GM19397 (cell line): ENCODE results near the gene PPM1F.

Source experiments
- ATAC-seq: cut with Tn5 transposase; IDR thresholded peaks from one replicate; pipeline ENCODE4 v1.9.1; 2021; ENCODE audit warnings: mild to moderate bottlenecking, moderate library complexity; ENCODE audit not compliant: unreplicated experiment

PPM1F gene

DNA sequence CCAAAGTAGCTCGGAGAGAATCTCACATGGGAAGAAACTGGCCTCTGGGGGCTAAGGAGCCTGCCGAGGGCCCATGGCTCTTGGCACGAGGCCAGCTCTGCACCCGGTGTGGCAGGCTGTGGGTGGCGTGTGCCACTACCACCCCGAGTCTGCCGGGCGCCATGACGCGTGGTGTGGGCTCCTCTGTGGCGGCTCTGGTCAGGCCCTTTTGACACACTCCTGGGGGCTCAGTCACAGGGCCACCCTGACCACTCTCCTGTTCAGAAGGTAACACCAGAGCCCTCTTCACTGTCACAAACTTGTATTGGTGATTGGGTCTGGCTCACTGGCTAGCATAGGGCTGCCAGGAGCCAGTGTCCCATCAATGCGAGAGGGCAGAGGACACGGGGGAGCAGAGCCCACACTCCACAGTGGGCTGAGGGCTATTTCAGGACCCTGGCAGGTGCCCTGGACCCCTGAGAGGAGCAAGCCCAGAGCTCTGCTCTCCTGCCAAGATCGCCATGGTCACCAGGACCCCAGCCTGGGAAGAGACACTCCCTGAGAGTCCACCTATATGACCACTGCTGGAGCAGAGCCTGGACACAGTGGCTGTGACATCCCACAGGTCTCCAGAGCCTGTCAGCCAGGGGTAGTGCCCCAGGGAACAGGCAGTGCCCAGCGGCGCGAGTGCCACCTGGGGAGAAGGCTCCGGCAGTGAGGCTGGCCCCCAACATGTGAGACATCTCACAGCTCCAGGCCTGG is 8.6 kb upstream of the PPM1F start:
- no peak for ATAC-seq

DNA sequence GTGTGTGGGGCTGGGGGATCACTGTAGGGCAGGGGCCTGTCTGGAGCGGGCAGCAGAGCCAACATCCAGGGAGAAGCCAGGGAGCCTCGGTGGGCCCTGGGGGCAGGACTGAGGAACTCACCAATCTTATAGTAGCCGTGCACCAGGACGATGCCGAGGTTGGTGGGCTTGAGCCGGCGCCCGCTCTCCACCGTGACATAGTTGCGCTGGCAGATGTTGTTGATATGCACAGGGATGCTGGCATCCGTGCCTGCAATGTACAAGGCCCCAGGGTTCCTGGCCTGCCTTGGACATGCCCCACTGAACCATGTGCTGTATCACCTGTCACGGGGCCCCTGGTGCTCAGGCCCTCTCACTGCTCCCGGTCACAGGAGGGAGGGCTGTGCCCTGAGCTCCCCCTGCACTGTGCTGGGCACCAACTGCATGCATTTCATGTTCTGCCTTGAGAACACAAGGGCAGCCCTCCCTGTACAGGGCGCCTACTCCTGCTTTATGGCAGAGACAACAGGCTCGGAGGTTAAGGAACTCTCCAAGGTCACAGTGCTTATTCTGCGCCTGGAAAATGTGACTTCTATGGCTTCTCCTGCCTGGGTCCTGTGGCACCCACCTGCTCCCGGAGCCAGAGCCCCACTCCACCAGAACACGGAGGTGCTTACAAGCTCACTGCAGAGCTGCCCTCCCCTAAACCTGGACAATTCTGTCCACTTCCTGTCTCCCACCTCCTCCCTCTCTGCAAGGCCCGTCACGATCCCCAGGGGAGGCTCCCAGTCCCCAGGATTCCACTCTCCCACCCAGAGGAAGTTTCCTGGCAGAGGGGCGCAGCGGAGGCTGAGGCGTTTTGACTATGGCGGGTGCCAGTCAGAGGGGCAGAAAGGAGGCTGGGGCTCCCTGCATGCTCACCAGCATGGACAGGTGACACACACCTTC is 7.8 kb upstream of the PPM1F start:
- ATAC-seq: no peak

DNA sequence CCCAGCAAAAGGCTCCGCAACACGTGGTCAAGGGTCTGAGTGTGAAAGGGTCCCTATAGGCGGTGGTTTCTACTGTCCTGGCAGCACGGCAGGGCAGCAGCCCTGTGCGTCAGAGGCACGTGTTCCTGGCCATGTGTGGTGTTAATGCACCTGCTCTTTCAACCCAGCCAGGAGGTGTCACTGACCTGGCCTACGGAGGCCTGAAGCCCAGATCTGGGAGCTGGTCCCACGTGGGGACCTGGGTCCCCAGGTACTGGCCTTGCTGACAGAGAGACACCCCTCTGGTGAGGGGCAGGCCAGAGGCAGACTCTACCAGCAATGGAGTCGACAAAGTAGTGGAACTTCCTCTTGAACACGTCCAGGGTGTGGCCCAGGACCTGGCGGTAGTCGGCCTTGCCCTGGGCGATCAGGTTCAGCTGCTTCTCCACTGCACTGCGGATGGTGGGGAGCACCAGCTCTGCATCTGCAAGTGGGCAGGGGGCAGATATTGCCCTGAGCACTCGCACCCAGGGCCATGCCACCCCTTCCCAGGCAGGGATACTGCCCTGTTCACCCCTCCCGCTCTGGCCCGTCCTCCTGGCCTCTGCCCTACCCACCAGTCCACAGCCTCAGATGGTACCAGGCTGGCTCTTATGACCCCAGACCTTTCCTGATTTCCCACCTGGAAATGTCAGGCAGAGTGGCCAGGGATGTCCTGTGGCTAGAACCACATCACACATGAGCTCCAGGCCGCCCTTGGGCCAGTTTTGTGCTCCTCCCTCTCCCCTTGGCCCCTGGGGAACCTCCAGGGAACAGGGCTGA is 6.8 kb upstream of the PPM1F start:
- ATAC-seq: no peak

DNA sequence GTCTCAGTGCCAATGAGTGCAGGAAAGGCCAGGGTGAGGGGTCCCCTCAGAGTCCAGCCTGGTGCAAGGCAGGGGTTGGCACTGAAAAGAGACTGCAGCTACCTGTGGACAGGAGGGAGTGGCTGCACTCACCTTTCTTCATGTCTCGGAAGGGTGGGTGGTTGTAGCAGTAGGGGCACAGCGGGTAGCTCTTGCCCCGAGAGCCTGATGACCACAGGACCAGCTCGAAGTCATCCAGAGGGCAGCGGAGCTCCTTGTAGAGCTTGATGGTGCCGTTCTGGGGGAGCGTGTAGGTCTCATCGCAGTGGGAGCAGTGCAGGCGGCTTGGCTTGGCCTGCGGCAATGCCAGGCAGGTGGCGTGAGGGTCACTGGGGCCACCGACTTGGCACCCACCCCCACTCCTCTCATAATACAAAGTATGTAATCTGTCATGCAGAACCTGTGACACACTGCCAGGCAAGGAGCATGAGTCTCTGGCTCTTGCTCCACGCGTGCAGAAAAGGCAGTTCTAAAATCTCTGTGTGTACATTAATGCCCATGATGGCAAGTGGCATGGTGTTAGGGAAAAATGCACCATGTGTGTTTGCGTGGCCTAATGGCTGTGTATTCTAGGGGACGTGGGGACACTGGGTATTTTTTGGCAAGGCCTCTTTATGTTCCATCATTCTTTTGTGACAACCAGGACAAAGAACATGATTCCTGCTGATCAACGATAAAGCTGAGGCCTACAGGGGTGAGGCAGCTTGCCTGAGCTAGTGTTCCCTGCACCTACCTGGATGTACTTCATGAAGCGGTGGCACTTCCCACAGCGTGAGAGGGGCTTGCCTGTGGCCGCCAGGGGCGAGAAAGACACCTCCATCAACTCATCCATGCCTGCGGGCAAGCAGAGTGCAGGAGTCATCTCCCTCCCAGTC is 6.0 kb upstream of the PPM1F start:
- ATAC-seq: no peak

DNA sequence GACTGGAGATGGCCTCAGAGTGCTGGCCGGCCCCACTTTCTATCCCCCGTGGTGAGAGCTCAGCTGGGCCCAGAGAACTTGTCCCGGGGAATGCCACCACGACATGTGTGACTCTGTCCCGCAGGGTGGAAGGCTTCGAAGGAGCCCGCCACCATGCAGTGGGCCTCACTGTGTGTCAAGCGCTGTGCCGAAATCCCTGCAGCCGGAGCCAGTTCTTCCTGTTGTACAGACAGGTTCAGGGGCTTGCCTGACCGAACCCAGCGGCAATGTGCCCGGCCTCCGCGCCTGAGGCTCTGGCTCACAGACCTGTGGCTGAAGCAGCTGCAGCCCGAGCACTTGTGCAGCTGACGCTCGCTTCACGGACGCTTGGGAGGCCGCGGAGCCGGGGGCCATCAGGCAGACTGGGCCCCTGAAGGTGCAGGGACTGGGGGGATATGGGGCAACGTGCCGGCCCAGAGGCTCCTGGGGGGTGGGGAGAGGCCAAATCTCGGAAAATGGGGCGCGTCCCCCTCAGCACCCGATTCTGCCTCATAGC is 650 bp downstream of the PPM1F start:
- ATAC-seq: no peak

DNA sequence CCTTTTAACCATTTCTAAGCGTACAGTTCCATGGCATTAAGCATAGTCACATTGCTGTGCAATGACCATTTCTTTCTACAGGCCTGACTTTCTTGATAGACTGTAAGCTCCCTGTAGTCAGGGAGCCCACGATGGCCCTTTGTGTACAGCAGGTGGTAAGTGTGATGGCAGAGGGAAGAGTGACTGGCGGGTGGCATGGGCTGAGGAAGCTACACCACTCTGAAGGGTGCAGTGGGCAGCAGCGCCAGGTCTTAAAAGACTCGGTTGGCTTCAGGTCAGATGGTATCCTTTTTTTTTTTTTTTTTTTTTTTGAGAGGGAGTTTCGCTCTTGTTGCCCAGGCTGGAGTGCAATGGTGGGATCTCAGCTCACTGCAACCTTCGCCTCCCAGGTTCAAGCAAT is 1.6 kb downstream of the PPM1F start:
- ATAC-seq: no peak

DNA sequence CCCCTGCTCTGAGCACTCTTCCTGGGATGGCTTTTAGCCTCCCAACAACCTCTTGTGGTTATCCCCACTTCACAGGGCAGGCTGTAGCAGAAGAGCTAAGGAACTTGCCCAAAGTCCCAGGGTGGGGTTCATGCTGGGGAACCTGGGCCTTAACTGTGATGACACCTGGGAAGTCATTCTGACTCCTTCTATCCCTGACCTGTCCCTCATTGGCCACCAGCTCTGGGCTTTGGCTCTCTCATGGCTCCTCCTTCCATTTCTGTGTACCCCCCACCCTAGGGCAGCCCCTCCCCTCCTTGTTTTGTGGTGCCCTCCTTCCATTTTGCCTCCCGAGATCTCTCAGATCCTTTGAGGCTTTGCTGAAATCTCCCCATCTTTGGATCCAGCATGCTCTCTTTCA is 2.7 kb downstream of the PPM1F start:
- ATAC-seq: no peak

DNA sequence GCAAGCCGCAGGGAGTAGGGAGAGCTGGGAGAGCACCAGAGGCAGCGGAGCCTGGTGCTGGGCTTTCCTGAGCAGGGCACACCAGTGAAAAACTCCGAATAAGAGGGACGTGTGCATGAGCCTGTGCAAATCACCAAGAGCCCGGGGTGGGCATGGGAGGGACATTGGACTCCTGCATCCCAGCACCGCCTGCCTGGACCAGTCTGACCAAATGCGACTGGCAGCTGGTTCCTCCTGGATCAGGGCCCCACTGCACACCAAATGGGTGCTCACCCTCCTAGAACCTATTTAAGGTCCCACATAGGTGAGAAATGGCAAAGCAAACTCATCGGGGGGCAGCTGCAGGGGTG is 3.1 kb downstream of the PPM1F start:
- ATAC-seq: no peak

DNA sequence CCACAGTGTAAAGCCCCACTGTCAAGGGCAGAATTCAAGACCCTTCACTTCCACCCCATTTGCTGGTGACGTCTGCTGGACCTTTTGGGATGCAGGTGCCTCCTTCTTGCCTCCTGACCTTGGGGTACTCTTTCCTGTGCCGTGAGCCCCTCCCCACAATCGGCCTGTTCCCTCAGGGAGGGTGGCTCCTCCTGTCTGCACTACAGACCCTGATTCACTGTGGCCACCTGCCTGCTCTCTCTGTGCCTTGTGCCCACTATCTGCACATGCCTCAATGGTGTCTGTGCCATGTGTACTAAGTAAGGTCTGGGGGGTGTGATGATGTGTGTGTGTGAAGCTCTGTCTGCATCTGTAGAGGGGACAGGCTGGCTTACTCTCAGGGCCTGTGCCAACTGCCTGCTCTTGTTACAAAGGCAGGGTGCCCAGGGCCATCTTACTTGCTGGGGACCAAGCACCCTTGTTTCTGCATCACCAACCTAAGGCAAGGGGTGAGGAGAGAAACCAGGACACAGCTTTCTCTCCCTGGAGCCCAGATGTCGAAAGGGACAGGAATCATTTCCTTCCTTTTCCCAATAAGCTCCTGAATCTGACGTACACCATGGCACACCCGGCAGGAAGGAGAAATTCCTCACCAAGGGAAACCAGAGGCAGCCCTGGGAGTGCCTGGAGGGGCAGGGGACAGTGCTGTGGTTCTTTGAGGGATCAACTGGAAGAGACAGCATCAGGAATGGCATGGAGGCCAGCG is 3.7 kb downstream of the PPM1F start:
- no peak for ATAC-seq

DNA sequence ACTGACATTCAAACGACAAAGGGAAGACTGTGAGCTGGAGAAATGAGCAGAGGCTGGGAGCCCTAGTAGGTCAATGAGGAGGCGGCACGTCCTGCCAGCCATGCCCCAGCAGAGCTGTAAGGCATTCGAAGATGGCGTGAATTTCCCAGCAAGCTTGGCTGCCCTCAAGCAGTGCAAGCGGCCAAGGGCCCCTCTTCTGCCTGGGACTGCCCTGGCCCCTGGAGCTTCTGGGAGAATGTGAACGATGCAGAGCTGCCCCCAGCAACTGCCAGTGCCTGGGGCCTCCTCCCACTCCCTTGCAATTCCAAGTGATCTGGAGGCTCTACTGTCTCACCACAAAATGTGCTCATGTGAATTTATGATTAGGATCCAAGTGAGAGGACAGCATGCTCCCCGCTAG is 4.3 kb downstream of the PPM1F start:
- no peak for ATAC-seq

DNA sequence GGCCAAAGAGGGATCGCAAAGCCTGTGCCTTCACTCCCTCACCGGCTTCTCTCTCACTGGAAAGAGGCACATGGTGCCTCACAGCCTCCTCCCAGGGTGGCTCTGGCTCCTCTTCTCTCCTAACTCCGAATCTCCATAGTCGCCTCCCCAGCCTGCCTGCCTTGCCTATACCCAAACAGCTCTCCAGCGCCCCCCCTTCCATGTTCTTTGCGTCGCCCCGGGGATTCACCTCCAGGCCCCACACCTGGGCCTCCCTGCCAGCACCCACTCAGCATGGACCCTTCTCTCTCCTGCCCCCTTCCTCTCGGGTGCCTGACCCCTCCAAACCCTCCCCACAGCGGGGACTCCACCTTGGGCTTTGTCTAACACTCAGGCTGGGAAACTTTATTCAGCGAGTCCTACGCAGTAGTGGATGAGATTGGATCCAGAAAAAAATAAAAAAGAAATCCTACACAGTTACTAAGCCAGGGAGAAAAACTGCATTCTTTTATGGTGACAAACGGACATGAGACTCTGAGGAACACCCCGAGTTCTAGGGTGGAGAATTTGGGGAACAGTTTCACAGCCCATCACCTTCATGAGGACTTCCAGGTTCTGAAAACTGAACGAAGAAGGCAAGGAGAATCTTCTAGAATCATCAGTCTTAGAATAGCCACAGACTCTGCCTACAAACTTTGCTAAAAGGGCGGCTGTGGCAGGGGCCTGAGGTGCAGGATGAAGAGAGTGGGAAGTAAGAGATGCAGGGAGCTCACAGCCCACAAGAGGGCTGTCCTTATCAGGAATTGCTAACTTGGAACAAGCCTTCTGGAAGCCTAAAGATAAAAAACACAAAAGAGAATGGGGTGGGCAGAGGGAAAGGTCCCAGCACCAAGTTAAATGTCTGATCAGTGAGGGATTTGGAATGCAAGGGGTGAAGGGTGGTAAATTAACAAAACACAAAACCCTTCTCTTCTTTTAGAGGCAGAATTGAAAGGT is 5.3 kb downstream of the PPM1F start:
- ATAC-seq: no peak

DNA sequence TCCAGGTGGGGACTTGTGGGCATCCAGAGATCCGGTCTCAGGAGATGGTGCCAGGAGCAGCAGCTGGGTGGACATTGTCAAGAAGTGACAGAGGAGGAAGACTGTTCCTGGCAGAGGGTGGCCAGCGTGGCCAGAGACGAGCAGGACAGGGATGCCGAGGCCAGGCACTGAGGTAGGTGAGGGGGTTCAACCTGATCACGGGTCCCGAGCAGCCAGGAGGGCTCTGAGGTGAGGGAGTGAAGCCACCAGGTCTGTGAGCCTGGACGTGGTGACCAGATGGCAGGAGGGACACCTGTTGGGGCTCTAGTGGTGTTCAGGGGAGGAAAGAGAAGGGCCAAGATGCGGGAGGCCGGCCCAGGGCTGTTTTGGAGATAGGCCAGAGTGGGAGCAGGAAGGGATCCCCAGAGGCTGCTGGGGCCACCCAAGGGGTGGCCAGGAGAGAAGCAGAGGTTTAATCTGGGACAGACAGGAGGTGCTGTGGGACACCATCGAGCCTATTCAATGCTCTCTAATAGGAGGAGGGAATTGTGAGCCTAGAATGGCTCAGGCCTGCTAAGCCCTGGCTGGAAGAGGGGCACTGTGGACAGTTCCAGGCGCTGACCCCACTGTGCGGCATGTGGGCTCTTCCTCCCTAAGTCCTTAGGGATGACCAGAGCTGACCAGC is 6.3 kb downstream of the PPM1F start:
- no peak for ATAC-seq

DNA sequence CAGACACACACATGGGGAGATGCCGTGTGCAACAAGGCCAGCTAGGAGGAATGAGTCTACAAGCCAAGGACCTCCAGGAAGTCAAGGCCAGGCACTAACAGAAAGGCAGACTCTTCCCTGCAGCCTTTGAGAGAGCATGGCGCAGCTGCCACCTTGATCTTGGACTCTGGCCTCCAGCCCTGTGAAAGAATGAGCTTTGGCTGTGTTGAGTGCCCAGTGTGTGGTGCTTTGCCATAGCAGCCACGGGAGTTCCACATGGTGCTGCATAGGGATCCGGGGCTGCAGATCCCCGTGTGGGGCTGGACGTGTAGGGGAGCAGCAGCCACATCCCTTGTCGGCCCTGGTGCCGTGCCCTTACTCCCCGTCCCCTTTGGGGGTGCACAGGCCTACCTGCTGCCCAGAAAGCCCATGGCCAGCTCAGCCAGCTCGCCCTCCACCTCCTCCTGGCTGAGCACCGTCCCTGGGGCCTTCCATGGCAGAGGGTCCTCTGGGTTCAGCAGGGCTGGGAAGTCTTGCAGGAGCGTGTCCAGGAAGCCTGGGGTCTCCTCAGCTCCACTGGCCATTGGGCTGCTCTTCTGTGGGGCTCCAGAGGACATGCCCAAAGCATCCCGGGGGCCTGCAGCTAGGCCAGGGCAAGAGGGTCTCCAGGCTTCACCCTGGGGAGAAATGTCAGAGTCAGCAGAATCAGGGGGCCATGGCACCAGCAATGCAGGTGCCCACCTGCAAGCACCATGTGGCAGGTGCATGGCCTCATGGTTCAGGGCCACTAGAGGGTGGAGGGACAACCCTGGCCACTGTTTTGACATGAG is 7.0 kb downstream of the PPM1F start:
- no peak for ATAC-seq

DNA sequence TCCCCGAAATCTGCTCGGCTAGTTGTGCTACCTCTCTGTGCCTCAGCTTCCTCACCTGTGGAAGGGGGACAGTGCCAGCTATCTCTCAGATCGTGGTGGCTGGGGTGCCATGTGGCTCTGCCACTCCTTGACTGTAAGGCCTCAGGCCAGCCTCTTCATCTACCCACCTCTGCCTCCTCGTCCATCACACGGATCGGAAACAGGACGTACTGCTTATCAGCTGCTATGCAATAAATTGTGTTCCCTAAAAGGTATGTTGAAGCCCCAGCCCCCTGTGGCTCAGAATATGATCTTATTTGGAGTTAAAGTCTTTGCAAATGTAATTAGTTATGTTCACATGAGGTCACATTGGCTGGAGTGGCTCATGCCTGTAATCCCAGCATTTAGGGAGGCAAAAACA is 7.8 kb downstream of the PPM1F start:
- ATAC-seq: no peak

DNA sequence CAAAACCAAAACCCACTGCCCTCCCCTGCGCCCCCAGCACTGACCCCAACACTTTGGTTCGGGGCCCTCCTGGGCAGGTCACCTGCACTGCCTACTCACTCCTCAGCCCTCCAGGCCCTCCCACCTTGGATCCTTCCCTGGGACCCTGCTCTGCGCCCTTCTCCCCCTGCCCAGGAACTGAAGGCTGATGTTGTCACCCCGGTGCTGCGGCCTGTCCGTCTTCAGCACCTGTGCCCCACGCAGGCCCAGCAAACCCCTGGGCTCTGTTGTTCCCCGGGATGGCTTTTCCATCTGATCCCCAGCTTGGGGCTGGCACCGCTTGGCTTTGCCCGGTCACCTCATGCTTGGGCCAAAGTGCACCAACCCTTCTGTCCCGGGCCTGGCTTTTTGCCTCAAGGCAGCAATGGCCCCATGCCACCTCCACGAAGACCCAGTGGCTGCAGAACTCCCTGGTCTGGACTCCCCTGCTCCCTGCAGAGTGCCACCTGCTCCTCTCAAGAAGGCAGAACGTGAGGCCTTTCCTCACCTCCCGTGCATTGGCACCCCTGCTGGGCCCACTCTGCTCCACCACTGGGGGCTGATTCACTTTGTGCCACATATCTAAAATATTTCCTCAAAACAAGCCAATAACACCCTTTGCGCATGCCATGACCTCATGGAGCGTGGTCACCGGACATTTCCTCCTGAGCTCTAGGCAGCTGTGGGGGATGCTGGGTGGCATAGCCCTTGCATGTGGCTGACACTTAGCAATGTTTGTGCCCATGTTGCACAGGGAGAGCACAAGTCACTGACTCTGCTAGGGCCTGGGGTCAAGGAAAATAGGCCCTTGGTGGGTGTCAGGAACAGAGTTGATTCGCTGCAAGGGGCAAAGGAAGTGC is 8.8 kb downstream of the PPM1F start:
- ATAC-seq: no peak
